HG02759 (cell line): ENCODE measurements around the gene ITGA2B.
"Not testable (repeated sequence)": the region's sequence is repeated elsewhere in the genome, so short reads cannot be mapped to it uniquely, and the experiment has no call there.

Experiments
- ATAC-seq: cut with Tn5 transposase; IDR thresholded peaks from one replicate; pipeline ENCODE4 v1.9.1; 2021; ENCODE audit warnings: mild to moderate bottlenecking, moderate library complexity; ENCODE audit not compliant: unreplicated experiment

Gene ITGA2B

GRCh38 chr17:44333371-44333770 lies 56.1 kb downstream of the ITGA2B start:
- no peak for ATAC-seq

DNA sequence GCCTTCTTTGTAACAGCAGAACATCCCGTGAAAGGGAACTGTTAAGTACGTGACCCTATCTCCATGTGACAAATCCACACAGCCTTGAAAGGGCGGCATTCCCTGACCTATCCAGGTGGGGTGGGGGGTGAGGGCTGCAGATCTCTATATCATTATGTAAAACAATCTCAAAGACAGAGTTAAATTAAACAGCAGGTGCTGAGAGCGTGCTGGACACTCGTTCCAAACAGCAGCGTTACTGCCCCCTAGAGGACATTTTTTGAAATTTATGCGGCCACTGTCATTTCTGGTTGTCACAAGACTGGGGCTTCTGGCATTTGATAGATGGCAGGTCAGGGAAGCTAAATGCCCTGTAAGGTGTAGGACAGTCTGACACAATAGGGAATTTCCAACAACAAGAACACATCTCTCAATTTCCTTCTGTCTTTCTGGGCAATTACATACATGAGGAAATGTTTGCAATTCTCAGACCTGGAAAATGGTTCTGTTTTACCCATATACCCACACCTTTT lies 58.1 kb downstream of the ITGA2B start:
- ATAC-seq: no peak

GRCh38 chr17:44330263-44330662 lies 59.2 kb downstream of the ITGA2B start:
- not testable (repeated sequence) for ATAC-seq

- ATAC-seq: not testable (repeated sequence)
Observed at GRCh38 chr17:44329516-44329915, 59.9 kb downstream of the ITGA2B start.

DNA sequence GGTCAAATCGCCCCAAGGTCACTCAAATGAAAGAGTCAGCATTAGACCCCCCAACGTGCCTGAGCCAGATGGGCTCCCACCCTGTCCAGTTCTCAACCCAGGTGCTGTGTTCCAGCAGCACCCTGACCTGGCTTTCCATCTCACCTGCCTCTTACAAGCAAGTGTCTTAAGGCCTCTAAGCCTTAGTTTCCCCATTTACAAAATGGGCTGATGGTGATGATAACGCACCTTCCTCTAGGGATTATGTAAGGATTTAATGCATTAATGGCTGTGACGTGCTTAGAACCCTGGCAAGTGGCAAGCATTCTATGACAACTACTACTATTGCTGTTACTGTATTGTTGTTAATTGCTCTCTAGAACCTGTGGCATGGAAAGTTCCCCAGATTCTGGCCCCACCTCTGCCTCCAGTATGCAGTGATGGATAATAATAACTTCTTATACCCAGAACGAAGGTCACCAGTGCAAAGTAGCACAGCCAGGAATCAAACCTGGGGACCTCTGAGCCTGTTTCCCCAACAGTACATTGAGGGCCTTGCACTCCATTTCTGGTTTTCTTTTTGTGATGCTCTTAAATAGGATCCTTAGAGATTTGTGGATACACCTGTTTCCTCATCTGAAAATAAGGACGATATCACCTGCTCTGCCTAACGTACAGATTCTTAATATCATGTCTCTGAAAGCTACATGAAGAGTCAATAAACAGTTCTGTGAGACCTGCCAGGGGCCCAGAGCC lies 61.6 kb downstream of the ITGA2B start:
- ATAC-seq: no peak

- ATAC-seq: peak; percentile 58
Observed at GRCh38 chr17:44326861-44327444, 62.5 kb downstream of the ITGA2B start.

- peak; percentile 78 for ATAC-seq
Observed at GRCh38 chr17:44324571-44325275, 64.7 kb downstream of the ITGA2B start, which contains the start of gene SLC25A39. Gene SLC25A39 (minus strand): TSS chr17:44324823. CDS start chr17:44323562, 1,261 bp downstream.

- peak; percentile 2 for ATAC-seq
Observed at GRCh38 chr17:44324092-44324570, 65.3 kb downstream of the ITGA2B start.

DNA sequence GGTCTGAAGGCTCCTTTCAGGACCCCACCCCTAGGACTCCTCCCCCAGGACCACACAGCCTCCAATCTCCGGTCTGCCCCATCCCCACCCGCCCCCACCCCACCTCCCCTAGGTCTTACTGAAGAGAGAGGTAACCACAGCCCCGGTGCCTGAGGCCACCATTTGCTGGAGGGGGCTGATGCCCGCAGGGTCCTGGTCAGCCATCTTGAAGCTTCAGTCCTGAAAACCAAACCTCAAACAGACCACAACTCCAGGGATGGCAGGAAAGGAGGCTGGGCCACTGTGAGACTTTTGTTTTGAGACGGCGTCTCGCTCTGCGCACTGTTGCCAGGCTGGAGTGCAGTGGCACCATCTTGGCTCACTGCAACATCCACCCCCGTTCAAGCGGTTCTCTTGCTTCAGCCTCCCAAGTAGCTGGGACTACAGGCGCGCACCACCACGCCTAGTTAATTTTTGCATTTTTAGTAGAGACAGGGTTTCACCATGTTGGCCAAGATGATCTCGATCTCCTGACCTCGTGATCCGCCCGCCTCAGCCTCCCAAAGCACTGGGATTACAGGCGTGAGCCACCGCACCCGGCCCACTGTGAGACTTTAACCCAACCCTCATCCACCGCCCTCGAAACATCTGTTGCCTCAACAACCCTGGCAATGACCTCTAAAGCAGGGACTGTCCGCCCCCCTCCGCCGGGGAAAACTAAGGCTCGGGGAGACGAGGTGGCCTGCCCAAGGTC lies 65.9 kb downstream of the ITGA2B start:
- ATAC-seq: no peak

DNA sequence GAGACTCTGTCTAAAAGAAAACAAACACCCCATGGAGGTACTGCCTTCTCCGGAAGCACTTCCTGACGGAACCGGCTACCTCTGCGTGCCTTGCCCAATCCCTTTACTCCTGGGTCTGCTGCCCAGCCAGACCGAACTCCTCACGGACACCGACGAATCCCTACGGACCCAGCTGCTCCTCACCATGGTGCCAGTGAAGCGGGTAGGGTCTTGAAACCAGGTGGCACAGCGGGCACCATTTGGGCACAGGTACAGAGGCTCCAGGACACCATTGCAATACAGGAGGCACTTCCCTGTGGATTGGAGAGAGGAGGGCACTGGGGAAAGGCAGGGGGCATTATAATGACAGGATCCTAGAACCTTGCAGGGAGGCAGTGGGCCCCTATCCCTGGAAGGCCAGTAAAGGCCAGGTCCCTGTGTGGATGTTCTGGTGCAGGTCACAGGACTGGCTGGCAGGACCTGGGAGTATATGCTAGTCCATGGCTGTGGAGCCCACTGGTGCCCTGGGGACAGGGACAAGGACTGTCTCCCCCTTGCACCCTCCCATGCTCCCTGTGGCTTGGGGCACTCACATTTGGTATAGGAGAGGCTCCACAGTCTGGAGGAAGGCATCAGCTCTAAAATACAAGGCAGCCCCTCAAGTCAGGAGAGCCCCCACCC lies 67.1 kb downstream of the ITGA2B start:
- ATAC-seq: no peak
